HG03139 (cell line): ENCODE data around the gene AGPAT2.
"Not testable (repeated sequence)": the region's sequence is repeated elsewhere in the genome, so short reads cannot be mapped to it uniquely, and the experiment has no call there.

Experiments
- ATAC-seq: cut with Tn5 transposase; IDR thresholded peaks from one replicate; pipeline ENCODE4 v1.9.1; 2021; ENCODE audit not compliant: unreplicated experiment

AGPAT2 gene

GRCh38 chr9:136650648-136651047 is 36.6 kb downstream of the AGPAT2 start:
- ATAC-seq: no peak

GRCh38 chr9:136650021-136650420 is 37.2 kb downstream of the AGPAT2 start:
- no peak for ATAC-seq

GRCh38 chr9:136648751-136649150 is 38.5 kb downstream of the AGPAT2 start:
- no peak for ATAC-seq

- ATAC-seq: no peak
Observed at GRCh38 chr9:136646827-136647711, 40.2 kb downstream of the AGPAT2 start.

- no peak for ATAC-seq
Observed at GRCh38 chr9:136645903-136646754, 41.1 kb downstream of the AGPAT2 start.

GRCh38 chr9:136645352-136645902 is 41.8 kb downstream of the AGPAT2 start:
- no peak for ATAC-seq

GRCh38 chr9:136644593-136645351 is 42.5 kb downstream of the AGPAT2 start:
- no peak for ATAC-seq

- ATAC-seq: no peak
Observed at GRCh38 chr9:136644343-136644592, 43.0 kb downstream of the AGPAT2 start.

GRCh38 chr9:136643596-136644342 is 43.5 kb downstream of the AGPAT2 start:
- no peak for ATAC-seq

- ATAC-seq: no peak
Observed at GRCh38 chr9:136642439-136642921, 44.8 kb downstream of the AGPAT2 start.

GRCh38 chr9:136640171-136641111 is 46.8 kb downstream of the AGPAT2 start:
- no peak for ATAC-seq

- ATAC-seq: no peak
Observed at GRCh38 chr9:136634904-136635303, 52.4 kb downstream of the AGPAT2 start.

GRCh38 chr9:136632491-136633106 is 54.7 kb downstream of the AGPAT2 start:
- ATAC-seq: not testable (repeated sequence)

- not testable (repeated sequence) for ATAC-seq
Observed at GRCh38 chr9:136632072-136632471, 55.2 kb downstream of the AGPAT2 start.

- no peak for ATAC-seq
Observed at GRCh38 chr9:136631038-136632000, 55.9 kb downstream of the AGPAT2 start.

- ATAC-seq: no peak
Observed at GRCh38 chr9:136630662-136630992, 56.6 kb downstream of the AGPAT2 start.

- no peak for ATAC-seq
Observed at GRCh38 chr9:136629879-136630661, 57.2 kb downstream of the AGPAT2 start.
